SHP77 (cell line): ENCODE measurements around the gene MYO9B.
A peak's percentile ranks its signal among the peaks of the same experiment; 100 is the strongest.
"Not testable (repeated sequence)": the region's sequence is repeated elsewhere in the genome, so short reads cannot be mapped to it uniquely, and the experiment has no call there.

ENCODE experiments used
- DNase-seq, 2 experiments: peaks; one replicate each; lab custom pipeline; 2025; lab: John Stamatoyannopoulos, UW

MYO9B gene

DNA sequence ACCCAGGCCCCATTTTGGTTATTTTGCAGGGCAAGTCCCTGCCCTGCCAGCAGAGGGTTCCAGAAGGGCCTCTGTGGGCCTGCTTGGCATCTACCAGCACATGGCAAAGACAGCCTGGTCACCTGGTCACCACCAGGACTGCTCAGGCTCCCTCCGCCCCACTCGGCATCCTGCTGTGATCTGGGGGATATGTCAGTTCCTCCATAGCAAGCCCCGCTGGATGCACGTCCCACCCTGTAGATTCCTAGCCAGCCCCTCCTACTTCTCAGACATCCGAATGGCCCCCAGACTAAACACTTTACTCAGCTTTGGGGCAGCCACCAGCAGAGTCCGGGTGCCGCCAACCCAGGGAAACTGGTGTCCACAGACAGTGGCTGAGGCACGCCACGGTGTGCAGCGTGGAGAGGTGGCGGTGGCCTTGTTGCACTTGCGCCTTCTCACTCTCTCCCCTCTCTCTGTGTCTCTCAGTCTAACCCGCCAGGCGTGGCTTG is 107.7 kb downstream of the MYO9B start:
- DNase-seq, result no peak

DNA sequence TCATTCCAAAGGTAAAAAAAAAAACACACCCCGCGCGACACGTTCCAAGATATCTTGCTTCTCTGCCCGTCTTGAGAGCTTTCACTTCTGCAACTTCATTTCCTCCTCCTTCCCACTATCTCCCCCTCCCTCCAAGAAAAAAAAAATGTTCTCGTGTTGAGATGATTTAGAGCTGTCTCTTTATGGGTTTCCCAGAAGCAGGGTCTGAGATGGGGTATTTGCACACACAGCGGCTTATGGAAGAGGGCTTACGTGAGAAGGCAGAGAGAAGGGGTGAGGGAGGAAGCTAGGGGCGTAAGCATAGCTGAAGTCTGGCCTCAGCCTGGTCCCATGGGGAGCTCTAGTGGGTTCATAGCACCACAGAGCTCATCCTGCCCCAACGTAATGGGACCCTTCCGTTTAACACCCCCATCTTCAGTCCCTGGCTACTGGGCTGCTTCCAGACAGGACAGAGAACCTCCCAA is 108.3 kb downstream of the MYO9B start:
- no peak for DNase-seq

DNA sequence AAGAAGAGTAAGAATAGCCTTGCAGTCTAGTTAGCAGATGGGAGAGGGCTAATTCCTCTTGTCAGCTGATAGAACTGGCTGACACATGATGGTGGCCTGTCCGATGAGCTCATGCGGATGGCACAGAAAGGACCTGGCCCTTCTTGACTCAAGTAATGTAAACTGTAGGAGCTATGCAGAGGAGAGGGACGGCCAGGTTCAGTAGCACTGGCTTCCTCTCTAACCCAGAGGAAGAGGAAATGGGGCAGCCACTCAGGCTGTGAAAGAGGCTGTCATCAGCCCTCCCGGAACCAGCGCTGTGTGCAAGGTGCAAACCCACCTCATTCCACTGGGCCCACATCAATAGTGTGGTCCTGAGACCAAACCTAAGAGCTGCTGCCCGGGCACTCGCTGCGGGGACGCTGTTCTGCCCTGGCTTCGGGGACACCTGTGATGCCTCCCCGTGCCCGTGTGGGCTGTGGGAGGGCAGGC is 108.8 kb downstream of the MYO9B start:
- no peak for DNase-seq

DNA sequence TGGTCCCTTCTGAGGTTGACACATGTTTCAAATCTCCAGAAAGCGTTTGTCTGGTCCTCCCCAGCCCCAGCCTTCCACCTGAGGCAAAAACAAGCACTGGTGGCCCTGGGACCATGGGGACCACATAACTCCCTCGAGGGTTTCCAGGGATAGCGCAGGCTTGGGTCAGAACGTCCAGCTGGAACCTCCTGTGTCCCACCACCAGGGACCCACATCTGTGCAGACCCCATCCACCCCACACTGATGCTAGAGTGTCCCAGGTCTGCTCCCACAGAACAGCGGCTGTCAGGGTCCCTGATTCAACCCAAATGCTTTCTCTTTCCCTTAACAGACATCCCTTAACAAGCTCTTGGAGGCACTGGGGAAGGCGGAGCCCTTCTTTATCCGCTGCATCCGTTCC is 110.0 kb downstream of the MYO9B start:
- DNase-seq, result no peak

DNA sequence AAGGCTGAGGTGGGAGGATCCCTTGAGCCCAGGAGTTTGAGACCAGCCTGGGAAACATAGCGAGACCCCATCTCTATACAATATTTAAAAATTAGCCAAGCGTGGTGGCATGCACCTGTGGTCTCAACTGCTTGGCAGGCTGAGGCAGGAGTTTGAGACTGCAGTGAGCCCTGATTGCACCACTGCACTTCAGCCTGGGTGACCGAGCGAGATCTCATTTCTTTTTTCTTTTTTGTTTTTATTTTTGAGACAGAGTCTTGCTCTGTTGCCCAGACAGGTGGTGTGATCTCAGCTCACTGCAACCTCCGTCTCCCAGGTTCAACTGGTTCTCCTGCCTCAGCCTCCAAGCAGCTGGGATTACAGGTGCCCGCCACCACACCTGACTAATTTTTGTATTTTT is 116.2 kb downstream of the MYO9B start:
- DNase-seq, result not testable (repeated sequence)

DNA sequence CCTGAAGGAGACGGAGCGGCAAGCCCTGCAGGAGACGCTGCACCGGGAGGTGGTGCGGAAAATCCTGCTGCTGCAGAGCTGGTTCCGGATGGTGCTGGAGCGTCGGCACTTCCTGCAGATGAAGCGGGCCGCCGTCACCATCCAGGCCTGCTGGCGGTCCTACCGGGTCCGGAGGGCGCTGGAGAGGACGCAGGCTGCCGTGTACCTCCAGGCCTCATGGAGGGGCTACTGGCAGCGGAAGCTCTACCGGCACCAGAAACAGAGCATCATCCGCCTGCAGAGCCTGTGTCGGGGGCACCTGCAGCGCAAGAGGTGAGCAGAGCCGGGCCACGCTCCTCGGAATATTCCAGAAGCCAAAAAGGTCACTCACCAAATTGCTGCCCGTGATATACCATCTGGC is 117.2 kb downstream of the MYO9B start:
- no peak for DNase-seq

DNA sequence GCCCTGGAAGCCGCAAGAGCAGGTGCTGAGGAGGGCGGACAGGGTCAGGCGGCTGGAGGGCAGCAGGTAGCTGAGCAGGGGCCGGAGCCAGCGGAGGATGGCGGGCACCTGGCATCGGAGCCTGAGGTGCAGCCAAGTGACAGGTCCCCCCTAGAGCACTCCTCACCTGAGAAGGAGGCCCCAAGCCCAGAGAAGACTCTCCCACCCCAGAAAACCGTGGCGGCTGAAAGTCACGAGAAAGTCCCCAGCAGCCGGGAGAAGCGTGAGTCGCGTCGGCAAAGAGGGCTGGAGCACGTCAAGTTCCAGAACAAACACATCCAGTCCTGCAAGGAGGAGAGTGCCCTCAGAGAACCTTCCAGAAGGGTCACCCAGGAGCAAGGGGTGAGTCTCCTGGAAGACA is 119.0 kb downstream of the MYO9B start:
- no peak for DNase-seq

DNA sequence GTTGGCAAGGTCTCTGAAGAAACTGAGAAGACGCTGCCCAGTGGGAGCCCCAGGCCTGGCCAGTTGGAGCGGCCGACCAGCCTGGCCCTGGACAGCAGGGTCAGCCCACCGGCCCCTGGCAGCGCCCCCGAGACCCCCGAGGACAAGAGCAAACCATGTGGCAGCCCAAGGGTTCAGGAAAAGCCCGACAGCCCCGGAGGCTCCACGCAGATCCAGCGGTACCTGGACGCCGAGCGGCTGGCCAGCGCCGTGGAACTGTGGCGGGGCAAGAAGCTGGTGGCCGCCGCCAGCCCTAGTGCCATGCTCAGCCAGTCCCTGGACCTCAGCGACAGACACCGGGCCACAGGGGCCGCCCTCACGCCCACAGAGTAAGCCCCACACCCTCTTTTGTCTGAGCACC is 119.5 kb downstream of the MYO9B start:
- DNase-seq, result no peak

DNA sequence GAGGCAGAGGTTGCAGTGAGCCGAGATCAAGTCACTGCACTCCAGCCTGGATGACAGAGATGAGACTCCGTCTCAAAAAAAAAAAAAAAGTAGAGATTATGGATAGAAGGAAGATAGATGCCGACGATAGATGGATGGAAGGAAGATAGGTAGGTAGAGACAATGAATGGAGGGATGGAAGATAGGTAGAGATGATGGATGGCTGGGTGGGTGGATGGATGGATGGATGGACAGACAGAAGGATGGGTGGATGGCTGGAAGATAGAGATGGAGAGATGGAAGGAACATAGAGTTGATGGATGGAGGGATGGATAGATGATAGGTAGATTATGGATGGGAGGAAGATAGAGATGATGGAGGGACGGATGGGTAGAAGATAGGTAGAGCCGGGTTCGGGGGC is 121.0 kb downstream of the MYO9B start:
- no peak for DNase-seq

DNA sequence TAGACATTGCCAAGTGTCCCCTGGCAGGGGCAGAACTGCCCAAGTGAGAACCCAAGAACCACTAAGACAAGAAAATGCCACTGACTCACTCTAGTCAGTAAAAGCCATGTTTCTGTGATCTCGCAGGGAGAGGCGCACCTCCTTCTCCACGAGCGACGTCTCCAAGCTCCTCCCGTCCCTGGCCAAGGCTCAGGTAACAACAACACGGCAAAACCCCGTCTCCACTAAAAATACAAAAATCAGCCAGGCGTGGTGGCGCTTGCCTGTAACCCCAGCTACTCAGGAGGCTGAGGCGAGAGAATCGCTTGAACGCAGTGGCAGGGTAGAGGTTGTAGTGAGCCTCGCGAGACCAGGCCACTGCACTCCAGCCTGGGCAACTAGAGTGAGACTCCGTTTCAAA is 122.1 kb downstream of the MYO9B start:
- no peak for DNase-seq

DNA sequence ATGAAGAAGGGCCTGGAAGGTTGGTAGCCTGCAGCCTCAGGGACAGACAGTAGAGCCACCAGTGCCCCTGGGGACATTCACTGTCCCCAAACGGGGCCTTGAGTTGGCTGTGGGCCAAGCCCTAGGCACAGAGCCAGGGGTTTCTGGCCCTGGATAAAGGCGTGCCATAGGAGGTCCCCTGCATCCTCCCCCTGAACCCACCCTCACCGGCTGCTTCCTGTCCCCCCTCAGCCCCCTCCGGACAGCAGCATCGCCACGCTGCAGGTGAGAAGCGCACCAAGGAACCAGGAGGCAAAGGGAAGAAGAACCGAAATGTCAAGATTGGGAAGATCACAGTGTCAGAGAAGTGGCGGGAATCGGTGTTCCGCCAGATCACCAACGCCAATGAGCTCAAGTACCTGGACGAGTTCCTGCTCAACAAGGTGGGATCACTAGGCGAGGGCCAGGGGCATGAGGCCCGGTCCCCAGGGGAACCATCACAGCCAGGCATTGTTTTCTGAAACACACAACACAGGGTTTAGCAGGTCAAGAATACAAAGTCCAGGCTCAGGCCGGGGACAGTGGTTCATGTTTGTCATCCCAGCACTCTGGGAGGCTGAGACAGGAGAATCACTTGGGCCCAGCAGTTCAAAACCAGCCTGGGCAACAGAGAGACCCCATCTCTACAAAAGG is 125.0 kb downstream of the MYO9B start:
- DNase-seq, result no peak

DNA sequence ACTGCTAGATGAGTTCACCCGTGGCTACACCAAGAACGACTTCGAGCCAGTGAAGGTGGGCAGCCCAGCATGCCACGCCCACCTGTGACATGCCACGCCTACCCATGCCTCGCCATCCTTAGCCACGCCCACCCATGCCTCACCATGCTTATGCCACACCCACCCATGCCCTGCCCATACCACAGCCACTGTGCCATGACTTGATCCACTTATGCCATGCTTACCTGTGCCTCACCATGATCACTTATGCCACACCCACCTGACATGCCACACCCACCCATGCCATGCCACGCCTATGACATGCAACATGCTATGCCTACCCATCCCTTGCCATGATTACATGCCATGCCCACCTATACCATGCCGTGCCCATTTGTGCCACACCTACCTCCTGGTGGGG is 126.7 kb downstream of the MYO9B start:
- no peak for DNase-seq

DNA sequence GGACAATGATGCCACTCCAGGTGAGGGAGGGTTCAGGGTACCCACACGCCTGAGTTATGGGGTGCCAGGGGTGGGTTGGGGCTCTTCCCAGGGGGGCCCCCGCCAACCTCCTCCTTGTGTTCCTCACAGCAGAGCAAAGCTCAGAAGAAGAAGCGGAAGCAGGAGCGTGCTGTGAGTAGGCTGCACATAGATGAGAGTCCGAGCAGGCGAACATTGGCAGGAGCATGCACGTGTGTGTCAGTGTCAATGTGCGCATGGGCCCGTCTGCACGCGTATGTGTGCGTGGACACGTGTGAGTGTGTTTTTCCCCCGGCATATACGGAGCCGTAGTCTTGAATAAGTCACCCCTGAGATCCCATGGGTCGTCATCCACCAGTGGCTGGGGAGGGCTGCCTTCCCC is 127.1 kb downstream of the MYO9B start:
- DNase-seq, result no peak

DNA sequence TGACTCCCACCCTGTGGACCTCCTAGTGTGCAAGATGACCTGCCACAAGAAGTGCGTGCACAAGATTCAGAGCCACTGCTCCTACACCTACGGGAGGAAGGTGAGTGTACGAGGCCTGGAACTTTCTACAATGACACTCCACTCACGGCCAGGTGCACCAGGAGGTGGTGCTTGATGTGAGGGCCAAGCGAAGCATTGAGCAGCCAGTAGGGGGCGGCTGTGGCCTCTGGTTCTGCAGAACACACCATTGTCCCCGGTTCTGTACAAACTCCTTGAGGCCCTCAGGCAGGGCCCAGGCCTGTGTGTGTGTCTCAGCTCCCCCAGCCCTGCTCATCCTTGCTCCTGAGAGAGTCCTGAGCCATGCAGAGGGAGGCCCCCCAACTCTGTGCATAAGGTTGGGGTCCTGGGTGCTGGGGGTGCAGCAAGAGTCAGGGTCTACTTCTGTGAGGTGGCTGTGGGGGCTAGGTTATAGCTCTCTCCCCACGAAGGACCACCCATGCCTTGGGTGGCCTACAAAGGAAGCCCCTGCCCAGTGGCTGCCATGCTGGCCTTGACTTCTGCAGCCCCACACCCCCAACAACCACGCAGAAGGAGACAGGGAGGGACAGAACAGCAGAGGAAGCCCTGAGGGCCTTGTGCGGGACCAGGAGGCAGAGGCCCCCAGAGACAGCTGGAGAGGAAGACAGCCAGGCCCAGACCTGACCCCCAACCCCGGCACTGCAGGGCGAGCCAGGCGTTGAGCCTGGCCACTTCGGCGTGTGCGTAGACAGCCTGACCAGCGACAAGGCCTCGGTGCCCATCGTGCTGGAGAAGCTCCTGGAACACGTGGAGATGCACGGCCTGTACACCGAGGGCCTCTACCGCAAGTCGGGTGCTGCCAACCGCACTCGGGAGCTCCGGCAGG is 129.9 kb downstream of the MYO9B start:
- DNase-seq, result peak; percentile 12 to 44

DNA sequence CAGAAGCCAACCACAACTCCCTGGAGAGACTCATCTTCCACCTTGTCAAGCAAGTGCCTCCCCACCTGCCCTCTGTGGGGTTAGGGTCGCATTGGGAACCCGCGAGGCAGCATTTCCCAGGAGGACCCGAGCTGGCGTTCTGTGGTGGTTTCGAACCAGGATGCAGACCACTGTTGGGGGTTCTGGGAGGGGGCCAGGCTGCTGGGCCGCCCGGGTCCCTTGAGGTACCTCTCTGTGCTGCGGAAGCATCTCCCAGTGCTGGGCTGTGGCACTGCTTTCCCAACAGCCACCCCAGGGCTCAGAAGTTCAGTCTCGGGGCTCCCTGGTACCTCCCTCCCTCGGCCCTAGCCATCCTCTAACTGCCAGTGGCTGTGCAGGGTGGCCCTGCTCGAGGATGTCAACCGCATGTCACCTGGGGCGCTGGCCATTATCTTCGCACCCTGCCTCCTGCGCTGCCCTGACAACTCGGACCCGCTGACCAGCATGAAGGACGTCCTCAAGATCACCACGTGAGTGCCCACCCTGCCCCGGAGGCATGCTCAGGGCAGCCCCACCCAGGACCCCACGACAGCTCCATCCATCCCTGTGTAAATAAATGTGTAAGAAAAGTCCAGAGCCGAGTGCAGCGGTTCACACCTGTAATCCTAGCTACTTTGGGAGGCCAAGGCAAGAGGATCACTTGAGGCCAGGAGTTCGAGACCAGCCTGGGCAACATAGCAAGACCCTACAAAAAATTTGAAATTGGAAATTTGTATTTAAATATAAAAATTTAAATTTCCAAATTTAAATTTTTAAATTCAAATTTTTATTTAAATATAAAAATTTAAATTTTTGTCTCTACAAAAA is 131.4 kb downstream of the MYO9B start:
- no peak for DNase-seq

DNA sequence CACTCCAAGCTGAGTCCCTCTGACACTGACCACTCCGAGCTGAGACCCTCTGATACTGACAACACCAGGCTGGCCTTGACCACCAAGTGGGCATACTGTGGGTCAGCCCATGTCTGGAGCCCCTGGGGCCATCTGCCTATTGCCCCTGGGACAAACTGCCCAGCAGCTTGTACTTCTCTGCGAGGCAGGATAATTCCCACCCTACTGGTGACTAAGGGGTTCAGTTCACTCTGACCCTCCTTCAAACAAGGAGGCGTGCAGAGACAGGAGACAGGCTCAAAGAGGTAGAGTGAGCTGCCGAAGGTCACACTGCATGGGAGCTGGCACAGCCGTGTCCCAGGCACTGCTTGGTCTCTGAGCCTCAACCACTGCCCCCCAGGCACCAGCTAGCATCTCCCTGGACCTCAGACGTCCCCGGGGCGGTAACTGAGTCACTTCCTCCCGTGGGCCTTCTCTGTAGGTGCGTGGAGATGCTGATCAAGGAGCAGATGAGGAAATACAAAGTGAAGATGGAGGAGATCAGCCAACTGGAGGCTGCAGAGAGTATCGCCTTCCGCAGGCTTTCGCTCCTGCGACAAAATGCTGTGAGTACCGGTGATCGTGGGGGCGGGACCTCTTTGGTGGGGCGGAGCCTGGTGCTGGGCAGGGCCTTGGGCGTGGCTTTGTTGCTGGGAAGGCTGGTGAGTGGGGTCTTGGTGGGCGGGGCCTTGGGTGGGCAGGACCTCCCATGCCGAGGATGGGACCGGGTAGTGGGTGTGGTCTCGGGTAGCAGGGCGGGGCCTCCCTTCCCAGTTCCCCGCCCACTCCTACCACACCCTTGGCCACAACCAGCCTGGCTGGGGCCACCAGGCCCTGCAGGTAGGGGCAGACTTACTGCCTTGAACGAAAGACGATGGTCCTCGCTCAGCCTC is 133.8 kb downstream of the MYO9B start:
- peak; percentile 13 to 16 for DNase-seq

DNA sequence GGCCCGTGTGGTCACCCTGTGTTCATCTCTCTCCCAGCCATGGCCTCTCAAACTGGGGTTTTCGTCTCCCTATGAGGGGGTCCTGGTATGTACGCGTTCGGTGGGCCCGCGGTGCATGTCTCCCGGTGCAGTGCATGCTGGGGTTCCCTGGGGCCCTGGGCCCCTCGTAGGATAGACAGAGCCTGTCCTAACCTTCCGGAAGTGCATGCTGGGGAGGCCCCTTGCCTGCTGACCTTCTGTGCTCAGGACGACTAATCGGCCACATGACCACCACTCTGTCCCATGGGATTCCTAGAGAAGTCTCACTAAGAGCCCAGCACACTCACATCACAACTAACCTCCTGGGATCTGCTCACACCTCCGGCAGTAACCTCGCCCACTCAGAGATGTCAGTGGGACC is 134.7 kb downstream of the MYO9B start:
- no peak for DNase-seq

DNA sequence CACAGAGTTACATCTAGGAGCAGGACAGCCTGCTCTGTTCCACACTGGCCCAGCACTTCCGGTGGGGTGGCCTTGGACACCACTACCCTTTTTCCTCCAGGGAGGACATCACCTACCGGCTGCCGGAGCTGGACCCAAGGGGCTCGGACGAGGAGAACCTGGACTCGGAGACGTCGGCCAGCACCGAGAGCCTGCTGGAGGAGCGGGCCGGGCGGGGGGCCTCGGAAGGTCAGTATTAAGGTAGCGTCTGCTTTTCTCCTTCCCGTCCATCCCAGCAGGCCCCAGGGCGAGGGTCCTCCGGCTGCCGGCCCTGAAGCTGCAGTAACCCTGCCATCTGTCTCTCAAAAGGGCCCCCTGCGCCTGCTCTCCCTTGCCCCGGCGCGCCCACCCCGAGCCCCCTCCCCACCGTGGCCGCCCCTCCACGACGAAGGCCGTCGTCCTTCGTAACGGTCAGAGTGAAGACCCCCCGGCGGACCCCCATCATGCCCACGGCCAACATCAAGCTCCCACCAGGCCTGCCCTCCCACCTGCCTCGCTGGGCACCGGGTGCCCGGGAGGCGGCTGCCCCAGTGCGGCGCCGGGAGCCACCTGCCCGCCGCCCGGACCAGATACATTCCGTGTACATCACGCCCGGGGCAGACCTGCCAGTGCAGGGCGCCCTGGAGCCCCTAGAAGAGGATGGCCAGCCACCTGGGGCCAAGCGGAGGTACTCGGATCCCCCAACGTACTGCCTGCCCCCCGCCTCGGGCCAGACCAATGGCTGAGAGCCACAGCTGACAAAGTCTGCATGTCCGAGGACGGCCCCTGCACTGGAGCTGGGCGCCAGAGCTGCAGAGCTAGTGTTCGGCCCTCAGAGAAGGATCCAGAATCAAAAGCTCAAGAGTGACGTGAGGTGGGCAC is 136.2 kb downstream of the MYO9B start:
- no peak for DNase-seq

DNA sequence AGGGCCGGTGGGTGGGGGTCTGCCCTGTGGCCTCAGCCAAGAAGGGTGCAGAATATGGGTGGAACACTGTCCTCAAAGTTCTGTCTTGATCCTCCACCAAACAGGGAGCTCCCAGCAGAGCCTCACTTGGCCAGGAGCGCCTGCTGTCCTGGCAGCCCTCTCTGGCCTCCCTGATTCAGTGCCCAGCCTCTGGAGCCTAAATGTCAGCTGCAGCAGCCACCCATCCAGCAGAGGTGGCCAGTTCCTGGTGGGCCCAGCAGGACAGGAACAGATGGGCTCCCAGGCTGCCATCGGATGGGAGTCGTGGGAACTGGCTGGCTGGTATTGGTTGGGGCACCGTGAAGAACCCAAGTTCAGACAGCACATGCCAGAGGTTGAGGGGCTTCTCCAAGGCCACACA is 137.8 kb downstream of the MYO9B start:
- DNase-seq, result no peak

DNA sequence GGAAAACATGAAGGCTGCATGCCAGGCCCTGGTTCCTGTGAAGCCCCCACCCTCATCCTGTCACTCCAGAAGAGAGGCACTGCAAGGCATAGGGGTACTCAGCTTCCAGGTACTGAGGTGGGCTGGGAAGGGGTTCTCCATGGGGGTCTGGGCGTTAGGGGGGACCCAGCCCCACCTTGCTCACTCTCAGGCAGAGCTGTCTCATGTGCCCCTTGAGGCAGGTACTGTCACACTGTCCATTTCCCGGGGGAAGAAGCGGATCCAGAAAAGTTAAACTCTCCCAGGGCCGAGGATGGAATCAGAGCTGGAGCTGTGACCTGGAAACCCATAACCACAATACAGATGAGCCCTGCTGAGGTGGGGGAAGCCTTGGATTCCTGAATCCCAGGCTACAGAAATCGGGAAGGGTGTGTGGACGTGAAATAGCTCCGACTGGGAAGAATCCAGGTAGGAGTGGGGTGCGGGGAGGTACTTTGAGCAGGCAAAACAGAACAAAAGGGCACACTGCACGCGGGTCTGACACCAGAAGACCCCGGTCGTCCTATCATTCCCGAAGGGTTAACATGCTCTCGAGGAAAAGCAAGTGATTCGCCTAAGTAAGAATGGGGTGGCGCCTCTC is 139.0 kb downstream of the MYO9B start:
- DNase-seq, result peak in 1 of 2 experiments; percentile 23
